GM12891 (cell line): ENCODE data around the gene NTHL1.

Experiments used
- PAX5 ChIP-seq: IDR thresholded peaks from 2 replicates; pipeline ENCODE4 v1.6.1; 2011; ENCODE audit warnings: low read length, moderate library complexity, mild to moderate bottlenecking; ENCODE audit not compliant: insufficient read depth, severe bottlenecking
- POLR2A ChIP-seq: IDR thresholded peaks from 2 replicates; pipeline ENCODE4 v1.6.1; 2011; ENCODE audit warnings: low read depth, low read length, control low read depth
- POLR2AphosphoS5 ChIP-seq: IDR thresholded peaks from 2 replicates; pipeline ENCODE4 v1.6.1; 2011; ENCODE audit warnings: low read depth, low read length, control low read depth
- TAF1 ChIP-seq: IDR thresholded peaks from 2 replicates; pipeline ENCODE4 v1.6.1; 2011; ENCODE audit warnings: low read depth, low read length, control low read depth

GRCh38 chr16:2058420-2058819 is 10.8 kb upstream of the NTHL1 start:
- no peak for TF ChIP-seq POLR2AphosphoS5
- TF ChIP-seq POLR2A, result no peak
- no peak for TF ChIP-seq TAF1
- no peak for TF ChIP-seq PAX5
